Central memory CD8-positive, alpha-beta T cell (primary cell): ENCODE results near the gene CFAP45.

Experiments used
- ATAC-seq: fragments of 150-1000 bp; cut with Tn5 transposase; replicated peaks from 2 replicates; pipeline ENCODE4 v1.10.0; 2022; ENCODE audit warnings: mild to moderate bottlenecking, moderate FRiP score, moderate number of reproducible peaks; ENCODE audit not compliant: poor library complexity, severe bottlenecking; ENCODE audit errors: extremely low read depth
- DNase-seq, 2 donors: peaks; one replicate each; pipeline ENCODE4 v3.0.0; 2021; ENCODE audit warnings: low spot score in 2 of 2
- H3K27ac Mint-ChIP-seq: one replicate; pipeline ENCODE4 v1.8.0; 2022; ENCODE audit warnings: low read depth, mild to moderate bottlenecking, moderate library complexity, mixed read lengths
- H3K27me3 Mint-ChIP-seq: one replicate; pipeline ENCODE4 v1.8.0; 2022; ENCODE audit warnings: mixed read lengths
- H3K36me3 Mint-ChIP-seq: one replicate; pipeline ENCODE4 v1.8.0; 2022; ENCODE audit warnings: mild to moderate bottlenecking, moderate library complexity, mixed read lengths; ENCODE audit not compliant: insufficient read depth
- H3K4me1 Mint-ChIP-seq: one replicate; pipeline ENCODE4 v1.8.0; 2022; ENCODE audit warnings: mixed read lengths
- H3K4me3 Mint-ChIP-seq: one replicate; pipeline ENCODE4 v1.8.0; 2022; ENCODE audit warnings: mild to moderate bottlenecking, moderate library complexity, mixed read lengths
- H3K9me3 Mint-ChIP-seq: one replicate; pipeline ENCODE4 v1.8.0; 2022; ENCODE audit warnings: mixed read lengths

Gene CFAP45

GRCh38 chr1:159924791-159925718, 25.1 kb upstream of the CFAP45 start, which contains the start of gene TAGLN2:
Gene TAGLN2, minus strand, starts transcription at chr1:159925507. Its CDS starts 4,998 bp downstream, at chr1:159920509.
- no peaks in the 10 kb centered on the region for H3K27me3 Mint-ChIP-seq
- DNase-seq: peak; percentile 81 to 86
- peaks cover 60% of the 10 kb centered on the region for H3K36me3 Mint-ChIP-seq
- H3K27ac Mint-ChIP-seq: peak within 1 kb of the TSS; percentile 100
- H3K4me3 Mint-ChIP-seq: peak within 1 kb of the TSS; percentile 96
- peak; percentile 44 for ATAC-seq
- no peaks in the 10 kb centered on the region for H3K9me3 Mint-ChIP-seq
- peaks cover 63% of the 10 kb centered on the region for H3K4me1 Mint-ChIP-seq

GRCh38 chr1:159924025-159924790, 24.2 kb upstream of the CFAP45 start:
- H3K27ac Mint-ChIP-seq: peak overlapping the region; percentile 100
- no peaks in the 10 kb centered on the region for H3K27me3 Mint-ChIP-seq
- no peaks in the 10 kb centered on the region for H3K9me3 Mint-ChIP-seq
- ATAC-seq (peak; percentile 50), DNase-seq (peak; percentile 66 to 73)
- H3K36me3 Mint-ChIP-seq: peaks cover 68% of the 10 kb centered on the region
- H3K4me1 Mint-ChIP-seq: peaks cover 71% of the 10 kb centered on the region
- H3K4me3 Mint-ChIP-seq: peak overlapping the region; percentile 96

- peak overlapping the region; percentile 100 for H3K27ac Mint-ChIP-seq
- peaks cover 73% of the 10 kb centered on the region for H3K36me3 Mint-ChIP-seq
- no peaks in the 10 kb centered on the region for H3K9me3 Mint-ChIP-seq
- ATAC-seq (peak; percentile 68), DNase-seq (peak; percentile 82 to 95)
- no peaks in the 10 kb centered on the region for H3K27me3 Mint-ChIP-seq
- peak overlapping the region; percentile 96 for H3K4me3 Mint-ChIP-seq
- H3K4me1 Mint-ChIP-seq: peaks cover 75% of the 10 kb centered on the region
These were observed 23.4 kb upstream of the CFAP45 start for GRCh38 chr1:159923203-159924024.

GRCh38 chr1:159922511-159923202, 22.7 kb upstream of the CFAP45 start:
- H3K4me1 Mint-ChIP-seq: peaks cover 82% of the 10 kb centered on the region
- peak overlapping the region; percentile 96 for H3K4me3 Mint-ChIP-seq
- ATAC-seq (no peak), DNase-seq (peak in 1 of 2 donors; percentile 25)
- H3K36me3 Mint-ChIP-seq: peaks cover 80% of the 10 kb centered on the region
- peak overlapping the region; percentile 100 for H3K27ac Mint-ChIP-seq
- H3K27me3 Mint-ChIP-seq: no peaks in the 10 kb centered on the region
- H3K9me3 Mint-ChIP-seq: no peaks in the 10 kb centered on the region

GRCh38 chr1:159921700-159922504, 21.9 kb upstream of the CFAP45 start:
- H3K36me3 Mint-ChIP-seq: peaks cover 84% of the 10 kb centered on the region
- peak overlapping the region; percentile 96 for H3K4me3 Mint-ChIP-seq
- peaks cover 84% of the 10 kb centered on the region for H3K4me1 Mint-ChIP-seq
- peak overlapping the region; percentile 100 for H3K27ac Mint-ChIP-seq
- no peaks in the 10 kb centered on the region for H3K27me3 Mint-ChIP-seq
- DNase-seq: peak in 1 of 2 donors; percentile 40
- no peak for ATAC-seq
- H3K9me3 Mint-ChIP-seq: no peaks in the 10 kb centered on the region

- no peak for DNase-seq
- peaks cover 81% of the 10 kb centered on the region for H3K4me1 Mint-ChIP-seq
- H3K36me3 Mint-ChIP-seq: peaks cover 88% of the 10 kb centered on the region
These were observed 21.3 kb upstream of the CFAP45 start for GRCh38 chr1:159921251-159921650.

GRCh38 chr1:159920651-159921050, 20.7 kb upstream of the CFAP45 start:
- no peak for DNase-seq
- H3K27ac Mint-ChIP-seq: peak overlapping the region; percentile 100
- H3K36me3 Mint-ChIP-seq: peaks cover 82% of the 10 kb centered on the region
- H3K4me1 Mint-ChIP-seq: peaks cover 81% of the 10 kb centered on the region
- ATAC-seq: no peak
- H3K4me3 Mint-ChIP-seq: peak overlapping the region; percentile 96
- H3K27me3 Mint-ChIP-seq: no peaks in the 10 kb centered on the region
- no peaks in the 10 kb centered on the region for H3K9me3 Mint-ChIP-seq

More at GRCh38 chr1:159921251-159921650, 21.3 kb upstream of the CFAP45 start:
- H3K27me3 Mint-ChIP-seq: no peaks in the 10 kb centered on the region
- ATAC-seq: no peak
- peak overlapping the region; percentile 96 for H3K4me3 Mint-ChIP-seq
- no peaks in the 10 kb centered on the region for H3K9me3 Mint-ChIP-seq
- peak overlapping the region; percentile 100 for H3K27ac Mint-ChIP-seq

- H3K9me3 Mint-ChIP-seq: no peaks in the 10 kb centered on the region
- H3K4me3 Mint-ChIP-seq: no peak overlapping the region
- no peaks in the 10 kb centered on the region for H3K27me3 Mint-ChIP-seq
- DNase-seq (no peak), ATAC-seq (no peak)
- peaks cover 78% of the 10 kb centered on the region for H3K36me3 Mint-ChIP-seq
- peaks cover 77% of the 10 kb centered on the region for H3K4me1 Mint-ChIP-seq
- peak overlapping the region; percentile 100 for H3K27ac Mint-ChIP-seq
These were observed 20.2 kb upstream of the CFAP45 start for GRCh38 chr1:159920202-159920601.

GRCh38 chr1:159919236-159919865, 19.4 kb upstream of the CFAP45 start:
- DNase-seq: no peak
- H3K27ac Mint-ChIP-seq: peak overlapping the region; percentile 100
- H3K4me1 Mint-ChIP-seq: peaks cover 80% of the 10 kb centered on the region
- no peaks in the 10 kb centered on the region for H3K9me3 Mint-ChIP-seq
- peaks cover 71% of the 10 kb centered on the region for H3K36me3 Mint-ChIP-seq
- H3K4me3 Mint-ChIP-seq: no peak overlapping the region
- ATAC-seq: no peak
- no peaks in the 10 kb centered on the region for H3K27me3 Mint-ChIP-seq

- DNase-seq: no peak
- Mint-ChIP-seq H3K4me3 (no peak overlapping the region), H3K27me3 (no peaks in the 10 kb centered on the region)
These were observed 18.6 kb upstream of the CFAP45 start for GRCh38 chr1:159918352-159919200.

More at GRCh38 chr1:159918352-159919200, 18.6 kb upstream of the CFAP45 start:
- Mint-ChIP-seq H3K27ac (peak overlapping the region; percentile 100), H3K9me3 (no peaks in the 10 kb centered on the region), H3K36me3 (peaks cover 66% of the 10 kb centered on the region), H3K4me1 (peaks cover 82% of the 10 kb centered on the region)
- no peak for ATAC-seq
